UCSD-AML1 (cell line): ENCODE data around the gene PTPRM.

Experiments used
- DNase-seq: peaks from one replicate; lab custom pipeline; 2025; ENCODE audit not compliant: unreplicated experiment; lab: John Stamatoyannopoulos, UW

The PTPRM gene

DNA sequence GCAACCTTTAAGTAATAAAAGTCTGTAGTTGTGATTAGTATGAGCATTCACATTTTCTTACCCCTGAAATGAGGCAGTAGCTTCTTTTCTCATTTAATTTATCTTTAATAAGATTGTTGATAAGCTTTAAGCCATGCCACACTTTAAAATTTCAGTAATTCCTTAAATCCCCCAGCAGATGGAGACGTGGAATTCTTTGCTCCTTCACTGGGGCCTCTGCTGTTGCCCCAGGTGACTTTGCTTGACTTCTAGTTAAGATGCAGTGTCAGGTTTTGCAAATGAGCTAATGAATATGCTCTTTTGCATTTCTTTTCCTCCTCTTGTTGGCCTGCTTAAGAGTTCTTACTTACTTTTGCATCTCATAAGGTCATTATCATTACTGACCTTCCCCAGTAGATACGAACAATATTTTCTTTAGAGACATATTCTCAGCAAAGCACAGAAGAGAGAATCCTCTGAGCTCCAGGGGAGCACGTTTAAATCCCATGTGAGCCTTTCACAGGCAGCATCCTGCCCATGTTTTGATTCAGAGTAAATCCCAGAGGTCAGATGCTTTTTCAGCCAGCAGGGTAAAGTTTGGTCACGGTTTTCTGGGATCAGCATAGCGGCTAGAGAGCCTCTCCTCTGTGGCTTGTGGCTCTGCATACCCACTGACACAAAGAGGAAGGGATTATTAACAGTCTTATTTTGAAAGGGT is 222.9 kb downstream of the PTPRM start:
- no peak for DNase-seq

DNA sequence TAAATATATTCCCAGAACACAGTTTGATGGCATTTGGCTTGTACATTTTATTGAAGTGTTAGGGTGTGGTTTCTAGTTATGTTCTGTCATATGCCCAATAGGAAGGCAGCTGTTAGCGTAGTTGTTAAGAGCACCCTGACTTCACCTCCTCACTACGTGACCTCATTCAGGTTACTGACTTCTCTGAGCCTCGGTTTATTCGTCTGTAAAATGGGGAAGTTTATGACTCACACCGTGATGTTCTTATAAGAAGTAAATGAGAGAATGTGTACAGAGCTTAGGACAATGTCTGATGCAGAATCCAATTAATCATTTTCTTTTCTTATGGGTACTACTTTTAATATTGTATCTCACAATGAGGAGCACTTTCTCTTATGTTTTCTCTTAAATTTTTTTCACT is 226.0 kb downstream of the PTPRM start:
- DNase-seq: no peak

DNA sequence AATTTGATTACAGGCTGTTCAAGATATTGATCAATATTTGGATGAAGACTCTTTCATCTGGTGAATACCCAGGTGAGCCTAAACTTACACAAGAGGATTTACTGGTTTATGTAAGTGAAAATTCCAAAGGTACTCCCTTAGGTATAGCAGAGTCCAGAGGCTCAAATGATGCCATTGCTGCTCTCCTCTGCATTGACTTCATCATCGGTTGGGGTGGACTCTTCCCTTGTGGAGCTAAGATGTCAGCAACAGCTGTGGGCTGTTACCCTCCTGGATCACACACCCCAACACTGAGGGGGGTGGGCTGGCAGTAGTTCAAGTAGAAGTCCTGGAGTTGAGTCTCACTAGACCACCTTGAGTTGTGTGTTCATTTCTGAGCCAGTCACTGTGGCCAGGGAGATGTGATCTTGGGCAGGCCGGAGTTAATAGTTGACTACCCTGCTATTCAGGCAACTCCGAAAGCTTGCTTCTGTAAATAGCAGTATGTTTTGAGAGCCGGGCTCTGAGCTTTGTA is 236.9 kb downstream of the PTPRM start:
- DNase-seq: no peak

DNA sequence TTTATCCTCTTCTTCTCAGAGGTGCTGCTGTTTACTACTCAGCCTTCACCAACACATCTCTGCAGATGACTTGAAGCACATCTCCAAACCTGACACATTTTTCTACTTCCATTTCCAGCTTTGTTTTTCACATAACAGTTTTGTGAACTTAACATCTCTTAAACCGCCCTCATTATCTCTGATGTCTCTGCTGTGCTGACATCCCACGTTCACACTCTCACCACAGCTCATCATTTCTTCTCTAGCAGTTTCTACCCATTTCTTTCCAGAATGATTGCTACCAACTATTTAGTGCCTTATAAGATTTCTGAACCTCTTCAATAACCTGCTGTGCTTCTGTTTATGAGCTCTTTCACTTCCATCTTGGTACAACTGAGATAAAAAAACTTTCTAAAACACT is 238.0 kb downstream of the PTPRM start:
- DNase-seq: no peak

DNA sequence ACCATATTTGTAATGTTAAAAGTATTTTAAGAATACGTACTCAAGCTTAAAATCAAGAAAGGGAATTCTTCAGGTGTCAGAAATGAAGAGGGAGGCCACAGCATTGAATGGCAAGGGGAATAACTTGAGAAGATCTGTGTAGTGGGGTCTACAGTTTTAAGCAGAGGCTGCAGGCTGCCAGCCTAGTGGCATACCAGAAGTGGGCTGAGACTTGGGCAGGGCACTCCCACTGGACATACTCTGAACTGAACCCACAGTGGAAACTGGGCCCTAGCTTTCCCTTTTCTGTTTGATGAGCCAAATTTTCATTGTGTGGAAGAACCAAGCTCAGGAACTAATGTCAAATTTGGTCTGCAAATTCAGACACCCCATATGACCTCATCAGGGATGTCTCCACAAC is 238.8 kb downstream of the PTPRM start:
- no peak for DNase-seq

DNA sequence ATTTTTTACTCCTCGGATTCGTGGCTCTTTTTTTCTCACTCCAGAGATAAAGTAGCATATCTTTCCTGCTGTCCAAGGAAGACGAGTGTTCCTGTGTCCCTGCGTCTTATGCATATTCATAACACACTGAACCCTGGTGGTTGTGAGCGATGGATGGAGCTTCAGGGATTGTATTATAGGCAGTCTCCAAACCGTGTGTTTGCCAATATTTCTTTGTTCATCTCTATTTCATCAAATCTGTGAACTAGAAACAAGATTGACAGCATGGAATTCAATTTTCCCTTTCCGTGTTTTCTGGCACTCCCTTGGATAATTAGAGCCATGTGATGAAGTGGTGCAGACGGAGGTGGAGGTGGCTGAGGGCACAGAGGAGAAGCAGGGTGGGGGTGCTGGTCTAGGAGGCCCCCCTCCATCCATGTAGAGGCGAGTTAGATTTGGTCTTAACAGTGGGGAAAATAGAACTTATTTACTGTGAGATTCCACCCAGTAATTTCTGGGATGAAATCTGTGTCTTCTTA is 240.9 kb downstream of the PTPRM start:
- no peak for DNase-seq

DNA sequence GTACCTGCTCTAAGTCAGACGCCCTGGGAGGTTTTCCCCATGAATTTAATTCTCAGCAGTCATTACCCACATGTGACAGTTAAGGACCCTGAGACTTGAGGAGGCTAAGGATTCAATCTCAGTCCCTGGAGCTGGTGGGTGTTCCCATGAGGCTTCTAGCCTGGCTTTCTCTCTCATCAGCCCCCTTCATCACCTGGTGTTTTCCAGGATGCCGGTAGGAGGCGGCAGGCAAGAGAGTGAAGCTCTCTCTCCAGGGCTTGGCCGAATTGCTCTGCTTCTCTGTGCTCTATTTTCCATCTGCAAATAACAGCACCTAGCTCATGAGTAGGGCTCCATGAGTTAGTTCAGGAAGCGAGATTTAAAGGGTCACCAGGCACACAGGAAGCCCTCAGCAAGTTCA is 241.9 kb downstream of the PTPRM start:
- no peak for DNase-seq

DNA sequence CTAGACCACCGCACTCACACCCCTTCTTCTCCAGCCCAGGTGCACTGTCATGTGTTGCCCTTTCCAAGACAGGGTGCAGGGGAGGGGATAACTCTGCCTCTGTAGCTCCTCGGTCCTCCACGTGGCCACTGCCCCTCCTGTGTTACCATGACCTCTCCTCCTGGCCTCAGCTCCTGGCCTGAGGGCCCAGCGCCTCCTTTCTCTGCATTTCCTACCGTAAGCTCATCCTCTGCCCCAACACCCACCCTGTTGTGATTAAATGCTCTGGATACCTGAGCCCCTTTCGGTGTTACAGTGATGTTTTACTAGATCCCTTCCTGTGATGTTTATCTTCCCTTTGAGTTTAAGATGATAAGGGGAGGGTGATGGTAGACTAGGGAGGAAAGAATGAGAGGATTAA is 242.3 kb downstream of the PTPRM start:
- DNase-seq: no peak

DNA sequence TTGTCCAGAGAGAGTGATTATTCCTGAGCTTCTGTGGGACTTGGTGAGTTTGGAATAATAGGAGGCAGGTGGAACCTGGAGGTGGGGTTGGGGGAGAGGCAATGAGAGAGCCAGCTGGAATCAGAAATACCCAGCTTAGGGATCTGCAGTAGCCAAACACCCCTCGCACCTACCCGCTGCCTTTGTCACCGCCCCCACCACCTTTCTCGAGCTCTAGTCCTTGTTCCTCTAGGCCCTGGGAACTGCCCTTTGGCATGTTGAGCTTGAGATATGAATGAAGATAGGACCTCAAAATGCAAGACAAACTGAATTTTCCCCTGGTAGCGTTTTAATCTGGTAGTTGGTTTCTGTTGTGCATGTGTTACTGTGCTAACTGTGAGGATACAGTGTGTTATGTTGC is 242.9 kb downstream of the PTPRM start:
- DNase-seq: no peak

DNA sequence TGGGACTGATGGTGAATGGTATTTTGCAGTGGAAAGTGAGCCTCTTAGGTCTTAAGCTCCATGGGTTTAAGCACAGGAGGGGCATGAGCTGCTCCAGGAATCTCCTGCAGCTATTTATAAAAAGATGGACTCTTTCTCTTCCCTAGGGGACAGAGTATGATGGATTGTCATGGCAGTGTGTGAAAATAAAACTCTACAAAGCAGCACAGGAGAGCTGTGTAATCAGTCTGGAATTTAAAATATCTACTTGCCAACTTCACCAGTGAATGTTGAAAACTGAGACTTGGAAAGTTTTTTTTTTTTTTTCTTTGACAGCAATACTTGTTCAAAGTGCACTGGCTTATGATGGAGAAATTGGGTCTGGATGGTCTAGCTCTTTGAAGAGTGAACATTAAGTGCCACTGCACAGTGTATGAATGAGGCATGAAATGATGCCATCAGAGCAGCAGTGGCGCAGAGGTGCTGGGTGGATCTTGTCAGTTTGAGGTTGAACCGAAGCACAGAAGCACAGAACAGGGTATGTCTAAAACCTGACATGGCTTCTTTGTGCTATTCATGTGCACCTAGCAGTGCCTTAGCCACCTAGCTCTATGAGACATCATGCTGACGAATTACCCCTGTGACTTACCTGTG is 245.4 kb downstream of the PTPRM start:
- no peak for DNase-seq

DNA sequence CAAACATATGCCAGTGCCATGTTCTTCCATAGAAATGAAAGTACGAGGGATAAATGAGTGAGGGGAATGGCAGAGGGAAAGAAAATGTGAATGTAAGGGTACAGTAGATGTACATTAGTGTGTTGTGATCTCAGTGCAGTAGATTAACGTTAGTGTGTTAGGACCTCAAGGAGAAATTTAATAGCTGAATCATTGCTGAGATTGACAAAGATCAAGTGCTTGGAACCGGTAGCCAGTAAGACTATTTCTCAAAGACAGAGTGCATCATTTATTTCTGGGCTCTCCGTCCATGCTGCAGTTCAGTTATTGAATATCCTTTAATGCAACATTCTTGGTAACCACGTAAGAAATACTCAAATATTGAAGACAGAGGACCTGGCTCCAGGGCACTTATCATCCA is 246.0 kb downstream of the PTPRM start:
- DNase-seq: no peak

DNA sequence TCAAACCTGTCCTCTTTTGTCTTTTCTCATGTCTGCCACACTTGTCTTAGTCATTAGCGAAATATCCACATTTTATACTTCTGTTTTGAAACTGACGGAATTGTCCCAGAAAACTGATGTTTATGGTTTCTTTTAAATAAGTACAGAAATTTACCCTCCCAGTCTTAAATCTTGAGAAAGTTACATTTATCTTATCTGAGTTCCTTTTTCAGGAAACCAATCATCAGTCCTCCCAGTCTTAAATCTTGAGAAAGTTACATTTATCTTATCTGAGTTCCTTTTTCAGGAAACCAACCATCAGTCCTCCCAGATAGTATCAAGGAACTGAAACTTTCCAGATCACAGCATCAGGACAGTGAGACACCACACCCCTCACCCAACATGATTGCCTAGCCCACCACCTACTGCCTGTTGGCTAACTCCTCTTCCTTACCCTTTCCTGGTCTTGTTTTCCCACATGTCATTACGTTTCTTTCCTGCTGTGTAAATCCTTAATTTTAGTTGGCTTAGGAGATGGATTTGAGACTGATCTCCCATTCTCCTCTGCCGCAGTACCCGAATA is 247.7 kb downstream of the PTPRM start:
- no peak for DNase-seq

DNA sequence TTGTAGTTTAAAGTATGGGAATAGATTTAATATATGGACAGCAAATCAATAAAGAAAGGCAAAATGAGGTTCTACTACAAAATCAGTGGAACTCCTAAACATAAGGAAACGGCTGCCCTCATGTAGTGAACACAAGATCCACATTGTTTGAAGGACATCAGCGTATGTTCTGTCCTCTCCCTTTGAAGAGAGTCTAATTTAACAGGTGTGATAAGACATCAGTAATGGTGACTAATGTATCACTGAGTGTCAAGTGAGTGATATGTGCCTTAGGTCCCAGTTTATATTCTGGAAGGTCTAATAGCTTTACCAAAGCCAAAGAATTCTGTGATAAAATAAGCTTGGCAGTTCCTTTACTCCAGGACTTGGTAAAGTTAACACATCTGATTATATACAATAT is 248.7 kb downstream of the PTPRM start:
- DNase-seq: no peak

DNA sequence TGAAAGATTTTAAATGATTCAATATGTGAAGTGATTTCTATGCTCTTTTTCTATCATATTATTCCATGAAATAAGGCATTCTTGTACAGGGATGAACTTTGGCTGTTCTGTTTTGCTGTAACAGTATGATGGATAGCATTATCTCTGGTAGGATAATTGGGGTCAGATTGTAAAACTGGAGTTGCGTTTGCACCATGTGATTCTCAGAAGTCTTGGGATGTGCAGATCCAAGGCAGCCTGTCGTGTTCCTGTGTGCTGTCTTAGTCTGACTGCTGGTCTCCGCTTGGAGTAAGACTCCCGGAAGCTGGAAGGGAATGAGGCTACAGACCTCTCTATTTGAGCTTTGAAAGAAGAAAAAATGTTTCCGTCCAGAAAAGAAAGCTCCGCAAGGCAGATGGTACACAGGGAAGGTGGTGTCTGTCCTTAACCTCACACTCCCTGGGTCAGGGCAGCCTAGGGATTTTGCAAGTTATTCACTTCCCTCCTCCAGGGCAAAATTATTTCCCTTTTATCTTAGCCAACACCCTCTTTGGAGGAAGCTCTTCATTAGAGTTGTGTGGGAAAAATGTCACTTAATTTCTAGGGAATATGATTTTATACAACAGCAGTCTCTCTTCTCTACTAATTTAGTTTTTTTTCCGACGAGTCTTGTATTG is 250.6 kb downstream of the PTPRM start:
- no peak for DNase-seq

DNA sequence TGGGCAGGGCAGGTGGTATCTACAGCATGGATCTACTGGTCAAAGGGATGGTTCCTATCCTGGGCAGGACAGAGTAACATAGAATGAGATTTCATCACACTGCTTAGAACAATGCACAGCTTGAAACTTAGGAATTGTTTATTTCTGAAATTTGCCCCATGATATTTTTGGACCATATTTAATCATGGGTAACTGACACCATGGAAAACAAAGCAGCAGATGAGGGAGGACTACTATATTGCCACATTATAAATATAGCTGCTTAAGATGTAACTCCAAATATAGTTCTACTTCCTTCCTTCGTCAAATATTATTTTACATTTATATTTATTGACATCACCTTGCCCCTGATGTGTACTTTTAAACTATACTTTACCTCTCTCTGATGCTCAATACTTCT is 254.7 kb downstream of the PTPRM start:
- no peak for DNase-seq

DNA sequence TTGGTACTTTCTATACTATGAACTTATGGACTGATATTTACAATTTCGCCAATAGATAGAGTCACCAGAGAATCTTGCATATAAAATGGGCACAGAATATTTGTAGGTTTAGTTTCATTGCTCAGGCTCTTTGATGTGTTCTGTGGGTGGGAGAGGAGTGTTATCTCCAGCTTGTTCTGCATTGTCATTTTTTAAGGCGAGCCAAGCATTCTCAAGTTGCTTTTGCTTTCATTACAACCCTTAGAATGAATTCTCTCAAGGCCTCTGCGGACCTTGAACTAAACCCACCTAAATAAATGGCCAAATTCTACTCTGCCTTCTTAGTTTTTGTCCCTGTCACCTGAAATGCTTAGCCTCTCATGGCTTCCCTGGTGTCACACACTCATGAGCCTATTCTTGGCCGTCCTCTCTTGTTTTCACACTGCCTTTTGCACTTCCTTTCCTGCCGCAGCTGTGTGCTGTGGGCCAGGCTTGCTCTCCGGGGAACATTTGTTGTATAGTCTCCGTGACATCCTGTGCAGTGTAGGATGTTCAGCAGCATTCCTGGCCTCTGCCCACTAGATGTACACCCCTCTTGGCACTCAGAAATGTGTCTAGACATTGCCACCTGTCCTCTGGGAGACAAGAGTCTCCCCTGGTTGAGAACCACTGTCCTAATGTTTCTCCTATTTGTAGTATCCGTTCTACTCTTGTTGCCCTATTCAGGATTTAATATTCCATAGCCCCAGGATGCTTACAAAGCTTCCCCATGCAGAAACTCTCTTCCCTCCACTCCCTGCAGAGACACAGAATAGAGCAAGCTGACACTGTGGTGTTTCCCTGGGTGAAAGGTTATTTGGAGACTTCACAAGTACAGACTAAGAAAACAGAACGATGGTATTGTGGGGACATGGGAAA is 255.6 kb downstream of the PTPRM start:
- peak; percentile 20 for DNase-seq

DNA sequence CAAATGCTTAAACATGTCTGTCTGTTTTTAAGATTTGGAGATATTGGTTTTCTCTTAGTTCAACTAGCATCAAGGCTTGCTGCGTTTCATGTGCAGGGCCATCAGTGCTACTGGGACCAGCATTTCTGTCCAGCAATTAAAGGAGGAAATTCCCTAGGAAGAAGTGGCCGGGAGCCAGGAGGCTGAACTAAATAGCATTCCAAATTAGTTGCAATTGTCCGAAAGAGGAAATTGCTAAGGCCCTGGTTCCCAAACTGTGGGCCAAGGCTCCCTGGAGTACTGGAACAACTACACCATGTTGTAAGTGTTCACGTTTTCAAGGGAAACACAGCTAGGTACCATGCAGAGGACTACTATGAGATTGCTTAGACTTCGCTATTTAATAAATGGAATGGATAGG is 257.9 kb downstream of the PTPRM start:
- no peak for DNase-seq

DNA sequence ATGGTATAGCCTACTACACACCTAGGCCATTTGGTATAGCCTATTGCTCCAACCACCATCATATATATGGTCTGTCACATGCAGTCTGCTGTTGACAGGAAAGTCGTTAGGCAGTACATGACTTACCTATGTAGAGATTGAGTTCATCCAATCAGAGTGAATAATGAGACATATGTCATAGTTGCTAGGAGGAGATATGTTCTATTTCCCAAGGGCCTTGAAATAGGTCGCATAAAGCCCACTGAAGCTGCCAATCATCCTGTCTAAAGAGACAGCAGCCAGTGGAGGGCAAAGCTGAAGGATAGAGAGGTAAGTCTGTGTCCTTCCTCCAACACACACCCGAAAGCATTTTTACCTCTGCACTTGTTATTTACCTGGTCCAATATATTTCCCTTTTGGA is 263.4 kb downstream of the PTPRM start:
- DNase-seq: no peak

DNA sequence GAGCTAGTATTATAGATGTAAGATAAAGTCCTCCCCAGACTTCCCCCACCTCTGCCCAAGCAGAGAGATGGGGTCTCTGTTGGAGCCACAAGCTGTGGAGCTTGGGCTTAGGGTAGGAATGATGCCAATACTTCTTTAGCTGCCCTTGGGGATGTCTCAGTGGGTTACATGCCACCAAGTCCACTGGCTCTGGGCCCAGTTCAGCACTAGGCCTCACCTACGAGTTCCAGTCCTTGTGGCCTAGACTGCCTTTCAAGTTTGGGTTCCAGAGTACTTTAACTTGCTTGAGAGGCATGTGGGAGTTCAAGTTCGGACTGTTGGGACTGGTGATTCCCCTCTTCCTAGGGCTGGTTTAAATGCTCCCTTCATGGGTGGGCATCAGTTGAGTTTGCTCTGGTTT is 272.4 kb downstream of the PTPRM start:
- DNase-seq: no peak

DNA sequence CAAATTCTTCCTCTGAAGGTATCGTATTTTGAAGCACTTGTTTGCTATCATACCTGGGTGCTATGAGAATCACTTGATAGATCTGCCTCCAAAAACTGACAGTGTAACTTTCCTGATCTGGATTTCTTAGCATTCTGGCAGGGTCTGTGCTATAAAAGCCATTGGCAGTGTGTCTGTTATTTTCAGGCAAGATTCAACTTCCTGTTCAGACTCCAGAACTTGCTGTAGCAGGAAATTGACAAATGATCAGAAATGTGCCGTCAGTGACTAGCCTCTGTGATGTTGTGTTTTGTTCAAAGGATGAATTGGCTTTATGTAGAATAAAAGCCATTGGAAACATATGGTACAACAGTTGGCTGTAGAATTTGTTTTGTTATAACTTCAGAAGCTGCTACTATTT is 273.3 kb downstream of the PTPRM start:
- no peak for DNase-seq

DNA sequence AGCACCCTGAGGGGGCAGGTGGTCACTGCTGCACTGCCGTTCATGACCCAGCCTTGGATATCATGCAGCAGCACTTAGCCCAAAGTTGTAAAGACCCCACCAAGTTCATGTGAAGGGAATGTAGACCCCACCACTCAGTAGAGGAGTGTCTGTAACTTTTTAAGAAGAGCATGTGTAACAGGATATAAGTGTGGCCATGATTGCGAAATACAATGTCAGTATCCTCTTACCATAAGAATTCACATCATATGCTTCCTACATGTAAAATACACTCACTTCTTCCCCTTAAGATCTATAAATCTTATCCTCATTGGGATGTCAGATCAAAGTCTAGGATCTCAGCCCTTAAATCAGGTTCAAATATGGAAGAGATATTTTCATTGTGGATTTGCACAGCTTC is 276.9 kb downstream of the PTPRM start:
- no peak for DNase-seq
